ENCODE results near the gene ZW10.
A peak's percentile ranks its signal among the peaks of the same experiment; 100 is the strongest.
"Not testable (repeated sequence)": the region's sequence is repeated elsewhere in the genome, so short reads cannot be mapped to it uniquely, and the experiment has no call there.

Gene ZW10

GRCh38 chr11:113773416-113774173, at the start of gene ZW10:
TSS of gene ZW10 (minus strand) at chr11:113773692. CDS start at chr11:113773666, 26 bp downstream.
- peak; percentile 86 for DNase-seq

GRCh38 chr11:113818426-113818825, 44.9 kb upstream of the ZW10 start:
- DNase-seq, result no peak

DNA sequence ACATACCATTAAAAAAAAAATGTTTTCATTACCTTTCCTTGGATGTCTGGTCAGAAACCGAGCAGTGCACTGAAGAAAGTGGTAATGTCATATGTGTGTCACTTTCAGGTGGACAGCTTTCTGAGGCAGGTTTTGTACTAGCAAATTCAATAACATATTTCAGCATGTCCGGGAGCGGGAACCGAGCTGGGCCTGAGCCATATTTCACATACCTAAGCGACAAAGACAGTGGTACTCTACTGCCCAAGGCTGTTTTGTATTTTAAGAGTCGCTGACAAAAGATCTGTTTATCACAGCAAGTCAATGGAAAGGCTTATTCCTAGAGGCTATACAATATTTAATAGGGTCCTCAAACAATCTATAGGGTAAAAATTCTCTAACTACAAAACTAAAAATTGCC, 44.1 kb upstream of the ZW10 start:
- no peak for DNase-seq

GRCh38 chr11:113817162-113817561, 43.7 kb upstream of the ZW10 start:
- no peak for DNase-seq

DNA sequence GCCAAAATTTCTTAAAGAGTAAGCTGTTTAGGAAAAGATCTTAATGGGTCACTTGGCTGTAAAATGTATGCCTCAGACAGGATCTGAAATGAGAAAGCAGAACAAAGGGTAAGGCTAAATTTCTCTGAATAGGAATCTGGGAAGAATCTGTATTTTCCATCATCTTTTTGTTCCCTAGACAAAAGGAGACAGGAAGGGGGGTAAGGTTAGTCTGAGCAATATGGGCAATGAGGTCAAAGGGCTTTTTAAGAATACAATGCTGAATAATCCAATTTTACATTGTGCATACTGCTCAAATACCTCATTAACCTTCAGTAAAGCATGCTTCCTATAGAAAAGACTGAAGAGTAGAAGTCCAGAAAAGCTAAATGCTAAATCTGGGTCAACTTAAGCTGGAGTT, 40.7 kb upstream of the ZW10 start:
- no peak for DNase-seq

GRCh38 chr11:113808931-113809330, 35.4 kb upstream of the ZW10 start:
- DNase-seq, result no peak

DNA sequence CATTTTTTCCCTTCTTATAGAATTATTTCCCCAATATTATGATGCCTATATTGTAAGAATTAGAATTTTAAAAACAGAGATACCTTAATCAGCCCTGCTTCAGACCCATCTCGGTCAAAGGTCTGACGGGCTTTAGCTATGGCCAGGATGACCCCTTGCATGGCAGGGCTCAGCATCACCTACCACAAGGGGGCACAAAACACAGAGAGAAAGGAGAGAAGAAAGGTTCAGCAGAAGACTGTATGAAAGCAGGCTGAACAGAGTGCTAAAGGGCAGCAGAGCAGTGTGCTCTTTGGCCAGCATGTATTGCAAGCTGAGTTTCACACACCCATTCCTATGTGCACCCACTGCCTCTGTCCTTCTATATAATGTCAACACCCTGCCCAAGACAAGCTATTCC, 32.9 kb upstream of the ZW10 start:
- no peak for DNase-seq

DNA sequence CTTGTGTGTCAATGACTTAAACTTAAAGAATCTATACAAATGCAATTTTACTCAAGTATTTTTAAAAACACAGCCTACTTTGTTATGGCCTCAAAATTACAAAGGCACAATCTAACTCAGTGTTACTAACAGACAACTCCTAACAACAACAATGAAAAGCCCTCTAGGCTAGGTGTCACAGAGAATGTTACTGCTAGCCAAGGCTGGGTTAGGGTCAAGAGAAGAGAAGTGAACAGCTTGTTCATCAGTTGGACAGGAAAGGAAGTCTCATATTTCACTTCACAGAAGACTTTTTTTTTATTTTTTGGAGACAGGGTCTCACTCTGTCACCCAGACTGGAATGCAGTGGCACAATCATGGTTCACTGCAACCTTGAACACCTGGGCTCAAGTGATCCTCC, 32.1 kb upstream of the ZW10 start:
- no peak for DNase-seq

GRCh38 chr11:113802621-113803020, 29.1 kb upstream of the ZW10 start:
- DNase-seq, result no peak

GRCh38 chr11:113796663-113797259, 23.3 kb upstream of the ZW10 start:
- DNase-seq, result no peak

DNA sequence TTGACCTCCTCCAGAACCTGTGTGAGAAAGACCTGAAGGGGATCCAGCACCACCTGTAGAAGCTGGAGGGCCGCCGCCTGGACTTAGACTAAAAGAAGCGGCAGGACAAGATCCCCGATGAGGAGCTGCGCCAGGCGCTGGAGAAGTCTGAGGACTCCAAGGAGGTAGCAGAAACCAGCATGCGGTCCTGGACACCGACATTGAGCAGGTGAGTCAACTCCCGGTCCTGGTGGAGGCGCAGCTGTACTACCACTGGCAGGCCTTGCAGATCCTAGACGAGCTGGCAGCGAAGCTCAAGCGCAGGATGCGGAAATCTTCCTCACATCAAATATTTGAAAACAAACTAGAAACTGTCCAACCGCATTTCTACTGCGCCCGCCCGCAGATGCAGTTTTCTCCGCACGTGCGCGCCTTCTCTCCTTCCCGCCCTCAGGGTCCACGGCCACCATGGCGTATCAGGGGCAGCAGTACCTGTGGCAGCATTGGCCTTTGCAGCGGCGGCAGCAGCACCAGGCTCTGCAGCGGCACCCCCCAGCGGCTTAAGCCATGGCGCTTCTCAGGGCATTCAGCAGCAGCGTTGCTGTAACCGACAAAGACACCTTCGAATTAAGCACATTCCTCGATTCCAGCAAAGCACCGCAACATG, 16.3 kb upstream of the ZW10 start:
- DNase-seq, result no peak

DNA sequence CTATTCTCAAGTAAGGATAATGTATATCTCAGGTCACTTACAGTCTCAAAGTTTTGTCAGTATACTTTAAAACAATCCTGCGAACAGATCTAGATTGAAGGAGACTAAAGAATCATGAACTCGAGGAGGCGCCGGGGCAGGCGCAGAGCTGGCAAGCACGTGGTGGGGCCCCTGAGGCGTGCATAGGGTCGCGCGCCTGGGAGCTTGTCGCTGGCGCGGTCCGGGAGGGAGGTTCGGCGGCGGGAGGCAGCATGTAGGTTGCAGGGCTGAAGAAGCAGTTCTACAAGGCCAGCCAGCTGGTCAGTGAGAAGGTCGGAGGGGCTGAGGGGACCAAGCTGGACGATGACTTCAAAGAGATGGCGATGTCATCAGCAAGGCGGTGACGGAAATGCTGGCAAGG, 15.5 kb upstream of the ZW10 start:
- DNase-seq, result not testable (repeated sequence)

- DNase-seq, result no peak
These were observed 8.6 kb upstream of the ZW10 start for GRCh38 chr11:113782134-113782533.

- no peak for DNase-seq
These were observed 8.2 kb upstream of the ZW10 start for GRCh38 chr11:113781682-113782081.

DNA sequence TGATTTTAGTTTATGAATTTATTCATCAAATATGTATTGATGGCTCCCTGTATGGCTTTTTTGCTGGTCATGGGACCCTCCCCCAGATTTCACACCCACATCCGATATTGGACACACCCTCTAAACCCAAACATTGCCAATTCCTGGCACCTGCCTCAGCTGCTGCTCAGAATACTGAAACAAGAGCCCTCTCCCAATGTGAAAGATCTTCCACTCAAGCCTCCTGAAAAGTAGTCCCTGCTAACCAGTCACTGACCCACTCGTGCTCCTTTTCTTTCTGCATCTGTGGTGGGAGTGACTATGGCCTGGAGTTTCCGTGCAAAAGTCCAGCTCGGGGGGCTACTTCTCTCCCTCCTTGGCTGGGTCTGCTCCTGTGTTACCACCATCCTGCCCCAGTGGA, 6.0 kb upstream of the ZW10 start, which contains the start of gene CLDN25:
Gene CLDN25, plus strand, starts transcription at position 301 of the 400 bp plus-strand sequence. Its CDS starts 0 bp downstream, at position 301.
- no peak for DNase-seq

DNA sequence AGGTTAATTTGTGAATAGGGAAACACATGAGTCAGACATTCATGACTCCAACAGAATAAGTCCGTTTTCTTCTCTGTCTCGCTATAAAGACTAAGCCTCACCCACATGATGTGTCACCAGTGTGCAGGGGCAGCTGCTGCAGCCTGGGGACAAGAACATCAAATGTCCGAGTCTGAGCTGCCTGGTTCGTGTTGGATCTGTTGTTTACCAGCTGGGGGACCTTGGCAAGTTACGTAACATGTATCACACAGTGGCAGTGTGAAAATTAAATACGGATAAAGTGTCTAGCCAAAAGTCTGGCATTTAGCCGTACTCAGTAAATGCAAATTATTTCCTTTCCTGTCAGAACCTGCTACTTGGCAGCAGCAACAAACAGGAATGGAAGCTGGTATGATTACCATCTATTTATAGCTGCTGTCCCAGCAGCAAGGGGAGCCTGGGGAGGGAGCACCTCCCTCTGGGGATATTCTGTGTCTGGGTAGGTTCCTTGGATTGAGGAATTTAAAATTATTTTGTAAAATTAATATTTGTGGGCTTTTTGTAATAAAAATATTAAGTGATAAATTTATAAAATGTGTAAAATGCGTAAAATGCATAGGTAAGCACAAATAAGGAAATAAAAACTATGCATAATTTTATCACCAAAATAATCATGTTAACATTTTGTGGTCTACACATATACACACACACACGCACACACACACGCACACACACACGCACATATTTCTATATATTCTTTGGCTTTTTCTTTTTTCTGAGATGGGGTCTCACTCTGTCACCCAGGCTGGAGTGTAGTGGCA, 4.8 kb upstream of the ZW10 start:
- DNase-seq, result no peak

GRCh38 chr11:113774174-113774503, 647 bp upstream of the ZW10 start:
- no peak for DNase-seq

GRCh38 chr11:113773092-113773415, 438 bp downstream of the ZW10 start:
- DNase-seq, result no peak

GRCh38 chr11:113771964-113772363, 1.5 kb downstream of the ZW10 start:
- no peak for DNase-seq

DNA sequence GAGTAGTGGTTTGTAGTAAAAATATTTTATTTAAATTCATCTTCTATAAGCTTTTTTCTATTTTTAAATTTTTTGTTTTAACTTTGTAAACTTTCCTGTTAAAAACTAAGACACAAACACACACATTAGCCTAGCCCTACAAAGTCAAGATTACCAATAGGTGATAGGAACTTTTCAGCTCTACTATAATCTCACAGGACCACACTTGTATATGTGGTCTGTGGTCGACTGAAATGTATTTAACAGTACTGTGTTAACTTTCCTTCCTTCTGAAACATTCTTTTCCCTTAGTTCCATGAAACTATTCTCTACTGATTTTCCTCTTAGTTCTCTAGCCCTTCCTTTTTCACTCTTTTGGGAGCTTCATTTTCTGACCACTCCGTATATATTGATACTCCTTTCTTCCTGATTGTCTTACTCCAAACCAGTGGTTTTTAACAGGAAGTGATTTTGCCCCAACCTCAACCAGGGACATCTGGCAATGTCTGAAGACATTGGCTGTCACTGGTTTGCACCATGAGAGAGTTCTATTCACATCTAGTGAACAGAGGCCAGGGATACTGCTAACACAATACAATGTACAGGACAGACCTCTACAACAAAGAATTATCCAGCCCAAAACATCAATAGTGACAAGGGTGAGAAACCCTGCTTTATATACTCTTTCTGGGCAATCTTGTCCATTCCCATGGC, 8.8 kb downstream of the ZW10 start:
- DNase-seq, result no peak

GRCh38 chr11:113763040-113763439, 10.5 kb downstream of the ZW10 start:
- DNase-seq, result not testable (repeated sequence)

DNA sequence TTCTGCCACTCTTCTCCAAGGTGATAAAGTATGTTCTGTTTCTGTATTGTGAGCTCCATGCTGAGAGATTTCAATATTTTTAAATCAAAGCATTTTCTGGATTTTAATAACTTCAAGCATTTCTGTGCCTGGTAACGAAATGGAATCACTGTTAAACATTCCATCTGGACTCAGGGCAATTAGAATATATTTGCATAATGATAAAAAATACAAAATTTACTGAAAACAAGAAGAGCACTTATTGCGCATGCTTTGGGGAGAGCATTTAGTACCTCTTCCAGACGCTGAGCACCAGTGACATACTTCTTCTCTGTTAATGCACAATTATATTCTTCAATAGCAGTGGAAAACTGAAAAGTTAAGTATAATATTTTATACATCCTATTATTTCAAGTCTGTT, 13.3 kb downstream of the ZW10 start:
- no peak for DNase-seq

DNA sequence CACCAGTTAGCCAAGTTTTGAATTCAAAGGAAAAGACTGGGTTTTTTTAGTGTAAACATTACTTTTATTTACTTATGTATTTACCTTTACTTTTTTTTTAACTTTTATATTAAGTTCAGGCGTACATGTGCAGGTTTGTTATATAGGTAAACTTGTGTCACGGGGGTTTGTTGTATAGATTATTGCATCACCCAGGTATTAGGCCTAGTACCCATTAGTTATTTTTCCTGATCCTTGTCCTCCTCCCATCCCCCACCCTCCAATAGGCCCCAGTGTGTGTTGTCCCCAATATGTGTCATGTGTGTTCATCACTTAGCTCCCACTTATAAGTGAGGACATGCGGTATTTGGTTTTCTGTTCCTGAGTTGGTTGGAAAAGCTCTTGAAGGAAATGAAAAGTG, 20.6 kb downstream of the ZW10 start:
- no peak for DNase-seq

Data from activated T-cell treated with anti-CD3 and anti-CD28 coated beads for 4 hours (primary cell).